GM12891 (cell line): Measurements from ENCODE around the gene PRKAR1B.

ENCODE experiments used
- DNase-seq: peaks from one replicate; pipeline ENCODE4 v3.0.0; 2011; ENCODE audit warnings: low spot score; ENCODE audit not compliant: insufficient read length
- FAIRE-seq: peaks from 2 replicates; lab custom pipeline; 2011; peaks lifted over from hg19 to GRCh38; lab: Jason Lieb, UNC
- PAX5 ChIP-seq: IDR thresholded peaks from 2 replicates; pipeline ENCODE4 v1.6.1; 2011; ENCODE audit warnings: low read length, moderate library complexity, mild to moderate bottlenecking; ENCODE audit not compliant: insufficient read depth, severe bottlenecking
- POLR2A ChIP-seq: IDR thresholded peaks from 2 replicates; pipeline ENCODE4 v1.6.1; 2011; ENCODE audit warnings: low read depth, low read length, control low read depth
- POLR2AphosphoS5 ChIP-seq: IDR thresholded peaks from 2 replicates; pipeline ENCODE4 v1.6.1; 2011; ENCODE audit warnings: low read depth, low read length, control low read depth
- POU2F2 ChIP-seq: IDR thresholded peaks from 2 replicates; pipeline ENCODE4 v1.6.1; 2011; ENCODE audit warnings: low read depth, mild to moderate bottlenecking, control low read depth, low read length, moderate library complexity
- SPI1 ChIP-seq: IDR thresholded peaks from 2 replicates; pipeline ENCODE4 v1.6.1; 2011; ENCODE audit warnings: low read depth, low read length, control low read depth
- TAF1 ChIP-seq: IDR thresholded peaks from 2 replicates; pipeline ENCODE4 v1.6.1; 2011; ENCODE audit warnings: low read depth, low read length, control low read depth

The PRKAR1B gene

DNA sequence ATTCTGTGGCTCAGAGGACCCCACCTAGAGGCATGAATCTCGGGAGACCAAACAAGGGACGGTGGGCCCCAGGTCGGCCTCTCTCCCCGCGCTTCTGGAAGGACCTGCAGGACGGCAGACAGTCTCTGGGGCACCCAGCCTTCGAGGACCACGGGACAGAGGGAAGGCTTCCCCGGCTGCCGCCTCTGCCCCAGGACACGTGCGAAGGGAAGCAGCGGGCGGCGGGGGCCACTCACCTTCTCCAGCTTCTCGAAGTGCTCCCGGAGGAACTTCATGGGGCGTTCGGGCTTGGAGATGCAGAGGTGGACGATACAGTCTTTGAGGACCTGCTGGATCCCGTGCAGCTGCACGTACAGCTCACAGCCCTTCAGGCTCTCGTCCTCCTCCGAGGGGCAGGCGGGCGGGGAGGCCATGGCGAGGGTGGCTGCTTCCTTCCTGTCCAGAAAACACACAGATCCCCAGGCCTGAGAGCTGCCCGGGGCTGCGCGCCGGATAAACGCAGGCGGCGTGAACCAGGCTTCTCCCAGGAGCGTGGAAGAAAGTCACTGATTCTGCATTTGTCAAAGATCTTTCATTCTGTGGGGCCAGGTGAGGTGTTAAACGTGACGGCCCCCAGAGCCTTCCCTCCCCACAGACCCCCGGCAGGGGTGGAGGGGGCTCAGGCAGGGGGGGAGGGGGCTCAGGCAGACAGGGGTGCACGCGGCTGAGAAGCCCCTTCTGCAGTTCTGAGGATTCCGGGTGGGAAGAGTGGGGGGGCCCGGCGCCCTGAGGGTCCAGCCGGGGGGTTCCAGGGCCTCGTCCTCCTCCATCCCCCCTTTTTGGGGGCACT, 15.8 kb downstream of the PRKAR1B start:
- DNase-seq, result no peak
- no peak for FAIRE-seq

DNA sequence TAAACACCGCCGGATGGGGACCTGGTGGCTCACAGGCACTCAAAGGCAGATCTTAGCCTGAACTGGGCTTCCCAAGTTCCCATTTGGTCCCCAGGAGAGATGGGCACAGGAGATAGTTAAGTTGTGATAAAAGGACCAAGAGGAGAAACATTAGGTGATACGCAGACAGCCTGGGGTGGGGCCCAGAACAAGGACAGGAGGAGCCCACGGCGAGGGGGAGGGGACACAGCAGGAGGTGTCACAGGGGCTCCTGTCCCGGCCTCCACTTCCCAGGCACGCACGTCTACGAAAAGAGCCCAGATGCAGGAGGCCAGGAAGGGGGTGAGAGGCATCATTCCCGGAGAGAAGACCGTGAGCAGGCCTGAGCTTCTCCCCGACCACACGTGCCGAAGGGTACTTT, 16.9 kb downstream of the PRKAR1B start:
- no peak for FAIRE-seq
- DNase-seq, result no peak
- no peak for TF ChIP-seq POU2F2
- no peak for TF ChIP-seq POLR2A
- TF ChIP-seq TAF1, result no peak
- TF ChIP-seq SPI1, result no peak
- no peak for TF ChIP-seq PAX5
- no peak for TF ChIP-seq POLR2AphosphoS5

More for the DNA sequence above, 15.8 kb downstream of the PRKAR1B start:
- no peak for TF ChIP-seq SPI1
- TF ChIP-seq TAF1, result no peak
- TF ChIP-seq POU2F2, result no peak
- no peak for TF ChIP-seq POLR2AphosphoS5
- TF ChIP-seq POLR2A, result no peak
- TF ChIP-seq PAX5, result no peak

DNA sequence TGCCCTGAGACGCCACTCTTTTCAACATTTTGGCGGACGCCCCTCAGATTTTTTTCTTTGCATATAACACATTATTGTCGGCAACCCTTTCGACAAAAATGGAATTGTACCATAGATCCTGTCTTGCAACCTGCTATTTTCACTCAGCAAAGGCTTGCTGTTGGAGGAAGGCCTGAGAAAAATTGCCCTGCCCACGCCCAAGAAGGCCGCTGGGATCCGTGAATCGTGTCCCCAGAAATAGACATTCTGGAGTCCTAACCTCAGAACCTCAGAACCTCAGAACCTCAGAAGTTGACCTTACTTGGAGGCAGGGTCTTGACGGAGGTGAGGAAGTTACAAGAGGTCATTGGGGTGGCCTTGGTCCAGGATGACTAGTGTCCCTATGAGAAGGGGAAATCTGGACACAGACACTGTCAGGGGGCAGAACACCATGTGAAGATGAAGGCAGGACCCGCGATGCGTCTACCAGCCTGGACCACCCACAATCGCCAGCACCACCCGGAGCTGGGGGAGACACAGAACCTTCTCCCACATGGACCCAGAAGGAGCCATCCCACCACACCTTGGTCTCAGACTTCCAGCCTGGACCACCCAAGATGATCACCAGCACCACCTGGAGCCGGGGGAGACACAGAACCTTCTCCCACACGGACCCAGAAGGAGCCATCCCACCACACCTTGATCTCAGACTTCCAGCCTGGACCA, 19.6 kb downstream of the PRKAR1B start:
- no peak for DNase-seq
- no peak for FAIRE-seq
- TF ChIP-seq POLR2A (no peak), TAF1 (no peak), PAX5 (no peak), POU2F2 (no peak), SPI1 (no peak), POLR2AphosphoS5 (no peak)

DNA sequence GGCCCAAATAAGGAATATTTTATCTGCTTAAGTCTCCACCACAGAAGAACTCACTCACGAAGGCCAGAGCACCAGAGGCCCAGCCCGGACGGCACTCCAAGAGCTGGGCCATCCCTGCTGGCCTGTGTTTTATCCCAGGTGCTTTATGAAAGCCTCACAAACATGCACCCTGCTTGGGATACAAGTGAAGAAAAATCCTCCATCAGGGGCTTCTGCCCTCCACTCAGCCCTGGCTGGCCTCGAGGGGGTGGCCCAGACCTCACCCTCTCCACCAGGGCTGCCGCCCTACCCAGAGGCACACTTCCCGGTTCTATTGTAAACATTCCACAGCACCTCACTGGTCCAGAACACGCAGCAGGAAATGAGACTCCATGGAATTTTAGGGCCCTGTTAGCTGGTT, 20.4 kb downstream of the PRKAR1B start:
- TF ChIP-seq POU2F2 (no peak), TAF1 (no peak), POLR2AphosphoS5 (no peak), POLR2A (no peak), SPI1 (no peak), PAX5 (no peak)
- FAIRE-seq (no peak), DNase-seq (no peak)

DNA sequence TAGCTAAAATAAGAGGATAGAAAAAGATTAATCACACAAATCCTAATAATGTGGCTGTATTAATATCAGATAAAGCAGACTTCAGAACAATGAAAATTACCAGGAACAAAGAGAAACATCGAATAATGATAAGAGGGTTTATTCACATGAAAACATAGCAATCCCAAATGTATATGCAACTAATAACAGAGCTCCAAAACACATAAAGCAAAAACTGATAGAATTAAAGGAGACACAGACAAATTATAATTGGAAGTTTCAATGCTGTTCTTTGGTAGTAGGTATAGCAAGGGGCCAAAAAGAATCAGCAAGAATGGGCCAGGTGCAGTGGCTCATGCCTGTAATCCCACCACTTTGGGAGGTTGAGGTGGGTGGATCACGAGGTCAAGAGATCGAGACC, 24.0 kb downstream of the PRKAR1B start:
- FAIRE-seq, result no peak
- TF ChIP-seq SPI1, result no peak
- no peak for DNase-seq

DNA sequence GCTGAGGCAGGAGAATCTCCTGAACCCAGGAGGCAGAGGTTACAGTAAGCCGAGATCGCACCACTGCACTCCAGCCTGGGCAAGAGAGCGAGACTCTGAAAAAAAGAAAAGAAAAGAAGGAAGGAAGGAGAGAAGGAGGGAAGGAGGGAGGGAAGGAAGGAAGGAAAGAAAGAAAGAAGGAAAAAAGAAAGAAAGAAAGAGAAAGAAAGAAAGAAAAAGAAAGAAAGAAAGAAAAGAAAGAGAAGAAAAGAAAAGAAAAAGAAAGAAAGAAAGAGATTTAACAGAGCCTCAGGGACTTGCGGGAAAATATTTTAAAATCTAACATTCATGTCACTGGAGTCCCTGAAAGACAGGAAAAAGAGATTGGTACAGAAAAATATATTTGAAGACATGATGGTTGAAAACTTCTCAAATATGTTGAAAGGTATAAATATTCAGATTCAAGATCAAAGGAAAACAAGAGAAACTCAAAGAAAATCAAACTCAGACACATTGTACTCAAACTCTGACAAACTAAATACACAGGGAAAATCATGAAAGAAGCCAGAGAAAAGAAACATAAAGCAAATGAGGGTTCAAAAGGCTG, 25.9 kb downstream of the PRKAR1B start:
- FAIRE-seq (no peak), DNase-seq (no peak)
- TF ChIP-seq PAX5 (no peak), SPI1 (no peak), POLR2AphosphoS5 (no peak), TAF1 (no peak), POLR2A (no peak), POU2F2 (no peak)

DNA sequence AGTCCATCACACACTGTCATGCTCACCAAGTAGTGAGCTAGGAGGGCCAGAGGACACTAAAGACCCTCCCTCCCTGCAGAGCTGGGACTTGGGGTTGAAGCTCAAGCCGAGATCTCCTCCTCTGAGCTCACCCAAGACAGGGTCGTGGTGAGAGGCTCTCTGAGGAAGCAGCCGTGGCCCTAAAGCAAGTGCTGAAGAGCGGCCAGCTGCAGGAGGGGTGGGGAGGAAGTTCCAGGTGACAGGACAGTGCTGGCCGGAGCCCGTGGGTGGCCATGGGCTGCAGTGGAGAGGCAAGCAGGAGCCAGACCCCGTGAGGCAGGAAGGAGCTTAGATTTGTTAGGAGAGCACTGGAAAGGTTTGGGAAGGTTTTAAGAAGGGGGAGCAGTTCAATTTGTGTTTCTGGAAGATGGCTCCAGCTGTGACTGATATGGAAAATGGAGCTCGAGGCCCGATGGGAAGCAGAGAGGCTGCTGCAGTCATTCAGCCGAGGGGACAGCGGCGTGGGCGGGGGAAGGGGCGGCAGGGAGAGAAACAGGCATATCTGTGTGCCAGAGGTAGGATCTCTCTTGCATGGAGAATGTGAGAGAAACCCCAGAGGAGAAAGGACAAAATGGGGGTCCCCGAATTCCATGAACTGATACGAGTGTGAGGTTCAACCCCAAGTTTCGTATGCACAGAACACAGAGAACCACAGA, 27.5 kb downstream of the PRKAR1B start:
- DNase-seq (no peak), FAIRE-seq (no peak)
- no peak for TF ChIP-seq POU2F2
- TF ChIP-seq TAF1, result no peak
- TF ChIP-seq SPI1, result no peak
- TF ChIP-seq POLR2A, result no peak
- no peak for TF ChIP-seq PAX5
- TF ChIP-seq POLR2AphosphoS5, result no peak

DNA sequence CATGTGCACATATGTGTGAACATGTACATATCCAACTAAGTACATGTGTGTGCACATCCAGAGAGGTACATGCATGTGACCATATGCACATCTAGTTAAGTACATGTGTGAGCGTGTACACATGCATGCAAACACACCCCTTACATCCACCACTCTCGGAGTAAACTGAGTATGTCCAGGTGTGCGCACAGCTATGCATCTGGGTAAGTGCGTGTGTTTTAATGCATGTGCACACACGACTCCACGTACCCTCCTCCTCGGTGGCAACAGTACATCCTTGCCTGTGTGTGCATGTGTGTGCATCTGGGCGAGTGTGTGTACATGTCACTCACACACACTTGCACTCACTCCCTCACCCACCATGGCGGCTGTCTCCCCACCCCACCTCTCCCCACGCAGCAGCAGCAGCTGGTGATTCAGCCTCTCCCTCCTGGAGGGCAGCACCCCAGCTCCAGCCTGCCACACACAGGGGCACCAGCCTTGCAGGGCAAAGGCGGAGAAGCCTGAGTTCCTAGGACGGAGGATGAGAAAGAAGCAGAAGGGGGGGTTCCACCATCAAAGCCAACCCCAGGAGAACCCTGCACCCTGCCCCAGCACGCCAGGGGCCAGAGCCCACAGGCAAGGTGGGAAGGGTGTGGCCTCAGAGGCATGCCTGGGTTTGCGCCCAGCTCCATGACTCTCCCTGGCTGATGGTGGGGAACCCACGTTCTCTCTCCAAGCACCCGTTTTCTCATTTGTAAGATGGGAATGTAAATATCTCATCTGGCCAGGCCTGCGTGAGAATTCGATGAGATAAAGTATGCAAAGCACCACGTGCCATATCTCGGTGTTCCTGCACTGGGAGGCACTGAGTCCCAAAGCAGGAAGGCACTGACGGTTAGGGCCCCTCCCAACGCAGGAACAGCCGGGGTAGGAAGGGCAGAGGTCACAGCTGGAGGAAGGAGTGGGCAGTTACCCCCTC, 28.3 kb downstream of the PRKAR1B start:
- peak; percentile 72 for FAIRE-seq
- TF ChIP-seq SPI1, result no peak
- TF ChIP-seq POU2F2, result no peak
- TF ChIP-seq POLR2AphosphoS5, result no peak
- no peak for TF ChIP-seq TAF1
- TF ChIP-seq PAX5, result no peak
- no peak for TF ChIP-seq POLR2A
- no peak for DNase-seq
